Activated naive CD4-positive, alpha-beta T cell treated with anti-CD3 and anti-CD28 coated beads for 36 hours (primary cell): ENCODE data around the gene FAM20C. TPM values are rescaled to one million over a fixed set of nuclear protein-coding genes. Genes with fewer than 3 reads are reported as not detected.

ENCODE experiments used
- CTCF ChIA-PET: fragments of 350-600 bp; sonication (Branson Sonifier 250); formaldehyde crosslinking; loops from one replicate; lab custom pipeline; 2021; ENCODE audit warnings: antibody characterized with exemption; lab: Charles Lee
- DNase-seq: peaks from one replicate; pipeline ENCODE4 v3.0.0-alpha.2; 2020
- H3K27ac Mint-ChIP-seq: one replicate; pipeline ENCODE4 v1.8.0; 2021; ENCODE audit warnings: mild to moderate bottlenecking, mixed read lengths
- H3K27me3 Mint-ChIP-seq: one replicate; pipeline ENCODE4 v1.8.0; 2021; ENCODE audit warnings: low read depth, mixed read lengths
- H3K36me3 Mint-ChIP-seq: one replicate; pipeline ENCODE4 v1.8.0; 2021; ENCODE audit warnings: low read depth, mixed read lengths
- H3K4me1 Mint-ChIP-seq: one replicate; pipeline ENCODE4 v1.8.0; 2021; ENCODE audit warnings: low read depth, mixed read lengths
- H3K4me3 Mint-ChIP-seq: one replicate; pipeline ENCODE4 v1.8.0; 2021; ENCODE audit warnings: mild to moderate bottlenecking, moderate library complexity, mixed read lengths
- H3K9me3 Mint-ChIP-seq: one replicate; pipeline ENCODE4 v1.8.0; 2021; ENCODE audit warnings: mixed read lengths
- intact Hi-C: fragments of 100-400 bp; cut with micrococcal nuclease; formaldehyde crosslinking; loops from one replicate; pipeline ENCODE4 v1.15.1; 2023
- total RNA-seq, 2 experiments: library from RNA; stranded (reverse); gene quantifications; one replicate each; pipeline ENCODE4 v1.2.3, GENCODE V29; 2021

The FAM20C gene
- total RNA-seq, 2 experiments from 2014 or later: 0.26 to 0.91 TPM

GRCh38 chr7:271266-272107 is 79.1 kb downstream of the FAM20C start:
- intact Hi-C loops: loop anchor here (1.0 kb wide), 1 partner anchor 28 kb away; no protein-coding TSS in a partner anchor
- peaks cover 1% of the 10 kb centered on the region for H3K36me3 Mint-ChIP-seq
- no peaks in the 10 kb centered on the region for H3K4me1 Mint-ChIP-seq
- H3K27ac Mint-ChIP-seq: no peak overlapping the region
- peaks cover 15% of the 10 kb centered on the region for H3K9me3 Mint-ChIP-seq
- no peak overlapping the region for H3K4me3 Mint-ChIP-seq
- no peak for DNase-seq
- no peaks in the 10 kb centered on the region for H3K27me3 Mint-ChIP-seq
- CTCF ChIA-PET: interaction anchor here (0.6 kb wide), 1 partner anchor 110 kb away, joined by 3 read pairs; no protein-coding TSS in a partner anchor

DNA sequence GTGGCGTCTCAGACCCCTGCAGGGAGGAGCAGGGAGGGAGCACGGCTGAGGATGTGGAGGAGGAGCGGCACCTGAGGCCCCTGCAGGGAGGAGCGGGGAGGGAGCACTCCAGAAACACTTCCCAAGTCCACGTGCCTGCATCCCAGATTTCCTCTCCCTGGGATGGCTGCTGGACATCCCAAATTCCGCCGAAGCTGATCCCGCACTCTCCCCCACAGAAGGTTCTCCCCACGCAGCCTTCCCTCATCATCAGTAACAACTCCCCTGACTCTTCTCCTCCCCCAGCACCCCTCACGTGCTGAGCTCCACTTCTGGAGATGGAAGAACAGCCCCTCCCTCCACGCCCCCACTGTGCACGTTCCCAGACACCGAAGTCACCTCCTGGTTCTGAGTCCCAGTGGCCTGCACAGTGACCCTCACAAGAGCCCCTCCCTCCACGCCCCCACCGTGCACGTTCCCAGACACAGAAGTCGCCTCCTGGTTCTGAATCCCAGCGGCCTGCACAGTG is 79.8 kb downstream of the FAM20C start:
- no peaks in the 10 kb centered on the region for H3K4me1 Mint-ChIP-seq
- CTCF ChIA-PET: interaction anchor here (0.6 to 1.5 kb wide), 2 partner anchors 8 to 110 kb away, joined by 3 to 5 read pairs; no protein-coding TSS in a partner anchor
- H3K9me3 Mint-ChIP-seq: peaks cover 15% of the 10 kb centered on the region
- no peak overlapping the region for H3K4me3 Mint-ChIP-seq
- no peaks in the 10 kb centered on the region for H3K27me3 Mint-ChIP-seq
- no peak for DNase-seq
- peaks cover 1% of the 10 kb centered on the region for H3K36me3 Mint-ChIP-seq
- intact Hi-C loops: loop anchor here (1.0 kb wide), 1 partner anchor 27 kb away; no protein-coding TSS in a partner anchor
- no peak overlapping the region for H3K27ac Mint-ChIP-seq

DNA sequence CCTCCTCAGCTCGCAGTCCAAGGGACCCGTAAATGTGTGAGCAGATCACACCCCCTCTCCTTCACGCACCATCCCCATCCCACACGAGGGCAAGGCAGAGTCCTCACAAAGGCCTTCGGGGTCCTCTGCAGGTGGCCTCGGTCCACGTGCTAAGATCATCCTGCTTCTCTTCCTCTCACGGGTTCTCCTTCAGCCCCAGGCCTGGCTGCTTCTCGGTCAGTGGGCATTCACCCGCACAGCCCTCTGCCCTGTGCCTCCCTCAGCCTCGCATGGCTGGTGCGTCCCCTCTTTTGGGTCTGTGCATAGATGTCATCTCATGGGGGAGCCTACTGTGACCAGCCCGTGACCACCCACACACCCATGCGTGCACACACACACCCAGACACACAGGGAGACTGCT is 80.3 kb downstream of the FAM20C start:
- H3K27ac Mint-ChIP-seq: no peak overlapping the region

DNA sequence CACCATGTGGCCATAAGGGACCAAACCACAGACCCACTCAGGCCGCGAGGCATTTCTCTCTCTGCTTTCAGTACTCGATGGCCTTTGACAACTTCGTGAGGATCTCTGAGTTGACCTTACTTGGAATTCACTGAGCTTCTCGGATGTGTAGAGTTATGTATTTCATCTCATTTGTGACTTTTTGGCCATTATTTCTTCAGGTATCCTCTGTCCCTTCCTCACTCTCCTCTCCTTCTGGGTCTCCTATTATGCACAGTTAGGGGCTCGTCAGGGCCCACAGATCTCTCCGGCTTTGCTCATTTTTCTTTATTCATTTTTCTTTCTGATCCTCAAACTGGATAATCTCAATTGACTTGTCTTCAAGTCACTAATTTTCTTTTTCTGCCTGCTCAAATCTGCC is 81.0 kb downstream of the FAM20C start:
- intact Hi-C loops: no loop called here
- peaks cover 15% of the 10 kb centered on the region for H3K9me3 Mint-ChIP-seq
- no peak overlapping the region for H3K4me3 Mint-ChIP-seq
- DNase-seq: no peak
- CTCF ChIA-PET: interaction anchor here (1.5 kb wide), 1 partner anchor 9 kb away, joined by 5 read pairs; no protein-coding TSS in a partner anchor
- H3K4me1 Mint-ChIP-seq: no peaks in the 10 kb centered on the region
- H3K27me3 Mint-ChIP-seq: no peaks in the 10 kb centered on the region
- H3K27ac Mint-ChIP-seq: no peak overlapping the region
- H3K36me3 Mint-ChIP-seq: peaks cover 1% of the 10 kb centered on the region

More for the DNA sequence above, 80.3 kb downstream of the FAM20C start:
- Mint-ChIP-seq H3K4me1 (no peaks in the 10 kb centered on the region), H3K27me3 (no peaks in the 10 kb centered on the region), H3K4me3 (no peak overlapping the region), H3K9me3 (peaks cover 15% of the 10 kb centered on the region), H3K36me3 (peaks cover 1% of the 10 kb centered on the region)
- CTCF ChIA-PET: interaction anchor here (1.5 kb wide), 1 partner anchor 8 kb away, joined by 5 read pairs; no protein-coding TSS in a partner anchor
- DNase-seq: no peak
- intact Hi-C loops: loop anchor here (1.0 kb wide), 1 partner anchor 27 kb away; no protein-coding TSS in a partner anchor

DNA sequence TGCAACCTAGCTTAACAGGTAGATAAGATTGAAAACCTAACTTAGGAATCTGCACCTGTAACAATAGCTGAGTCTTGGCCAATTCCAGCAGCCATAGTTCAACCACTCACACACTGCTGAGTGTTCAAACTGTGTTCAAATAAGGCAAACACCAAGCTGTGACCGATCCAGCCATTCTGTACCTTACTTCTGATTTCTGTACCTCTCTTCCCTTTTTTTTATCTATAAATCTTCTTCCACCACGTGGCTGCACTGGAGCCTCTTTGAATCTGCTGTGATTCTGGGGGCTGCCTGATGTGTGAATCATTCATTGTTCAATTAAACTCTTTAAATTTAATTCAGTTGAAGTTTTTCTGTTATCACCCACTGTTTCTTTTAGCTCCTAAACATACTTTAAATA is 81.9 kb downstream of the FAM20C start:
- intact Hi-C loops: no loop called here
- no peak for DNase-seq
- peaks cover 15% of the 10 kb centered on the region for H3K9me3 Mint-ChIP-seq
- no peak overlapping the region for H3K27ac Mint-ChIP-seq
- peaks cover 1% of the 10 kb centered on the region for H3K36me3 Mint-ChIP-seq
- no peaks in the 10 kb centered on the region for H3K4me1 Mint-ChIP-seq
- CTCF ChIA-PET: interaction anchor here (0.8 to 2.1 kb wide), 2 partner anchors 9 to 10 kb away, joined by 3 to 10 read pairs; no protein-coding TSS in a partner anchor
- H3K4me3 Mint-ChIP-seq: no peak overlapping the region
- no peaks in the 10 kb centered on the region for H3K27me3 Mint-ChIP-seq

DNA sequence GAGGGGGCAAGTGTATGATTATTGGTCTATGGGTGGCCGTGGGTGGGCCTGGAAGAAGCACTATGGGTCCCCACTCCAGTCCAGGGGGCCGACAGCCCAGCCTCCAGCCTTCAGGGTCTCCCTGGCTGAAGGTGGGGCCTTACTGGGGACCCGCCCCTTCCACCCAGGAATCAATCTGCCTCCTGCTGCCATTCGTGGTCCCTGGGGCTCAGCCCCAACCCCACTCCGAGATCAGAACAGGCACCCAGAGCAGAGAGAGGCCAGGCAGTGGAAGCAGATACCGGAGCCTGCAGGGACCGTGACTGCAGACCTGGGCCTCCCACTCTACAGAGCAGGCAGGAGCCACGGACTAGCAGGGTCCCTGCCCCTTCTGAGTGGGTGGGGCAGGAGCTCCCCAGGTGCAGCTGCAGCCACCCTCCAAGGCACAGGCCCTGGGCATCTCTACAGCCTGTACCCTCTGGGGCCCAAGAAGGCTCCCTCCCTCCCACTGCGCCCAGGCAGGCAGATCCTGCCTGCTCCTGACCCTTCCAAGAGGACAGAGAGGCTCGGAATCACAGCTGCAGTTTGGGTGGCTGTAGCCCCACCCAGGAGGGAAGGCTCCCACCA is 84.0 kb downstream of the FAM20C start:
- H3K9me3 Mint-ChIP-seq: peaks cover 15% of the 10 kb centered on the region
- H3K4me3 Mint-ChIP-seq: no peak overlapping the region
- peaks cover 1% of the 10 kb centered on the region for H3K36me3 Mint-ChIP-seq
- no peaks in the 10 kb centered on the region for H3K4me1 Mint-ChIP-seq
- H3K27ac Mint-ChIP-seq: no peak overlapping the region
- DNase-seq: no peak
- H3K27me3 Mint-ChIP-seq: peaks cover 8% of the 10 kb centered on the region
- intact Hi-C loops: no loop called here
- CTCF ChIA-PET: no interaction called here

- Mint-ChIP-seq H3K27ac (no peak overlapping the region), H3K9me3 (peaks cover 15% of the 10 kb centered on the region), H3K4me1 (no peaks in the 10 kb centered on the region), H3K36me3 (peaks cover 1% of the 10 kb centered on the region), H3K27me3 (peaks cover 8% of the 10 kb centered on the region), H3K4me3 (no peak overlapping the region)
- CTCF ChIA-PET: no interaction called here
- DNase-seq: no peak
- intact Hi-C loops: no loop called here
Observed at GRCh38 chr7:277228-277627, 84.9 kb downstream of the FAM20C start.

DNA sequence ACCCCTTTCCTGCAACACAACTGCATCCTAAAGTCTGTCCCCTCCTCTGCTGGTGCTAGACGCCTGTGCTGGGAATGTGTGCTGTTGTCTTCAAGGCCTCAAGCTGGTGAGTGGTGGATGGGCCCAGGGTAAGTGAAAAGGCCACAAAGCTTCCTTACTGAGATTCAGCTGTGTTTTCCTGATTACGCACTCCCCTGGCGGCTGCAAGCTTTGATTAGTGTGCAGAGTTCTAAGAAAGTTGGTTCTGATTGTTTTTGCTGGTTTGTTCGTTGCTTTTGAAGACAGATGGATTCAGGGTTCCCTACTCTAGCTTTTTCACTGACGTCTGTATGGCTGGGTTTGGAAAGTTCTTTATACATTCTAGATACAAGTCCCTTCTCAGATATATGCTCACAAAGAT is 85.7 kb downstream of the FAM20C start:
- CTCF ChIA-PET: interaction anchor here (1.0 kb wide), 1 partner anchor 14 kb away, joined by 3 read pairs; no protein-coding TSS in a partner anchor
- no peak for DNase-seq
- intact Hi-C loops: no loop called here
- Mint-ChIP-seq H3K4me1 (no peaks in the 10 kb centered on the region), H3K9me3 (peaks cover 12% of the 10 kb centered on the region), H3K4me3 (no peak overlapping the region), H3K27me3 (peaks cover 8% of the 10 kb centered on the region), H3K36me3 (peaks cover 1% of the 10 kb centered on the region), H3K27ac (no peak overlapping the region)

GRCh38 chr7:279821-280220 is 87.5 kb downstream of the FAM20C start:
- Mint-ChIP-seq H3K27ac (no peak overlapping the region), H3K9me3 (no peaks in the 10 kb centered on the region), H3K36me3 (no peaks in the 10 kb centered on the region), H3K4me1 (no peaks in the 10 kb centered on the region), H3K4me3 (no peak overlapping the region), H3K27me3 (peaks cover 8% of the 10 kb centered on the region)
- CTCF ChIA-PET: no interaction called here
- DNase-seq: no peak
- intact Hi-C loops: no loop called here

GRCh38 chr7:280461-280860 is 88.1 kb downstream of the FAM20C start:
- Mint-ChIP-seq H3K27ac (no peak overlapping the region), H3K4me3 (no peak overlapping the region), H3K9me3 (no peaks in the 10 kb centered on the region), H3K27me3 (peaks cover 11% of the 10 kb centered on the region), H3K4me1 (no peaks in the 10 kb centered on the region), H3K36me3 (no peaks in the 10 kb centered on the region)
- intact Hi-C loops: no loop called here
- DNase-seq: no peak
- CTCF ChIA-PET: no interaction called here

GRCh38 chr7:281637-282036 is 89.3 kb downstream of the FAM20C start:
- CTCF ChIA-PET: interaction anchor here (0.7 to 1.4 kb wide), 2 partner anchors 16 to 191 kb away, joined by 5 read pairs; no protein-coding TSS in a partner anchor
- intact Hi-C loops: no loop called here
- no peaks in the 10 kb centered on the region for H3K4me1 Mint-ChIP-seq

GRCh38 chr7:282621-283020 is 90.2 kb downstream of the FAM20C start:
- Mint-ChIP-seq H3K4me1 (no peaks in the 10 kb centered on the region), H3K4me3 (no peak overlapping the region), H3K27ac (no peak overlapping the region), H3K9me3 (no peaks in the 10 kb centered on the region), H3K36me3 (no peaks in the 10 kb centered on the region), H3K27me3 (peaks cover 18% of the 10 kb centered on the region)
- intact Hi-C loops: no loop called here
- CTCF ChIA-PET: no interaction called here
- DNase-seq: no peak

More at GRCh38 chr7:281637-282036, 89.3 kb downstream of the FAM20C start:
- Mint-ChIP-seq H3K27me3 (peaks cover 15% of the 10 kb centered on the region), H3K36me3 (no peaks in the 10 kb centered on the region), H3K4me3 (no peak overlapping the region), H3K9me3 (no peaks in the 10 kb centered on the region), H3K27ac (no peak overlapping the region)
- no peak for DNase-seq
